Natural killer cell treated with Interleukin-12 subunit alpha and Interleukin-12 subunit beta and Interleukin-15 and Interleukin-18, amount 100 ng/mL, for 72 hours (primary cell): ENCODE results near the gene RNF224. TPM values are rescaled to one million over a fixed set of nuclear protein-coding genes. Genes with fewer than 3 reads are reported as not detected.
"Not testable (repeated sequence)": the region's sequence is repeated elsewhere in the genome, so short reads cannot be mapped to it uniquely, and the experiment has no call there.

Source experiments
- ATAC-seq, 2 donors: fragments of 150-1000 bp; cut with Tn5 transposase in 1 of 2; sonication (Bioruptor Pico), chemical (Tn5 transposase) in 1 of 2; 2 replicates each; pipeline ENCODE4 v1.10.0; 2021
- DNase-seq: peaks from one replicate; pipeline ENCODE4 v3.0.0; 2022; ENCODE audit warnings: low spot score
- H3K27ac Mint-ChIP-seq, 2 donors: 1 replicate in 1 of 2; 2 replicates in 1 of 2; pipeline ENCODE4 v1.8.0; 2022; ENCODE audit warnings: mixed read lengths in 2 of 2, mild to moderate bottlenecking in 1 of 2, moderate library complexity in 1 of 2
- H3K27me3 Mint-ChIP-seq, 2 donors: 1 replicate in 1 of 2; 2 replicates in 1 of 2; pipeline ENCODE4 v1.8.0; 2022; ENCODE audit warnings: mixed read lengths in 2 of 2
- H3K36me3 Mint-ChIP-seq: one replicate; pipeline ENCODE4 v1.8.0; 2022; ENCODE audit warnings: mixed read lengths
- H3K4me1 Mint-ChIP-seq, 2 donors: 1 replicate in 1 of 2; 2 replicates in 1 of 2; pipeline ENCODE4 v1.8.0; 2022; ENCODE audit warnings: low read depth in 2 of 2, mixed read lengths in 2 of 2, mild to moderate bottlenecking in 1 of 2
- H3K4me3 Mint-ChIP-seq: one replicate; pipeline ENCODE4 v1.8.0; 2022; ENCODE audit warnings: mixed read lengths
- H3K9me3 Mint-ChIP-seq: 2 replicates; pipeline ENCODE4 v1.8.0; 2022; ENCODE audit warnings: mixed read lengths
- total RNA-seq, 2 donors: library from RNA; stranded (reverse); gene quantifications; one replicate each; pipeline ENCODE4 v1.2.3, GENCODE V29; 2022

Gene RNF224
- total RNA-seq, 2 donors from 2014 or later, result not detected

DNA sequence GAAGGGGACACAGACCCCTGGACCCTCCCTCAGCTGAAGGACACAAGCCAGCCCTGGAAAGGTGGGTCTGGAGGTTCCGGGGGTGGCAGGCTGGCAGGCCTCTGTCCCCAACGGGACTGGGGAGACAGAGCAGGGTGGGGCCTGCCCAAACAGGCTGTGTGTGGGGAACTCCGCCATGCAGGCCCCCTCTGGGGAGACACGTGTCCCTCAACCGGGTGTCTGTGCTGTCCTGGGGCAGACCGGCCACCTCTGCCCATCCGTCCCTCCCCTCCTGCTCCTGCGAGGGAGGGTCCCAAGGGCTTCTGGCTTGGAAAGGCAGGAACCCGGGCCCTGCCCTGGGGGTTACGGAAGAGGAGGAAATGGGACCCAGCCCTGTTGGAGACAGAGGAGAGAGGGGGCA, 4.8 kb downstream of the RNF224 start:
- H3K27ac Mint-ChIP-seq, result no peak overlapping the region
- peaks cover 3 to 5% of the 10 kb centered on the region in 2 donors for H3K4me1 Mint-ChIP-seq
- H3K36me3 Mint-ChIP-seq, result no peaks in the 10 kb centered on the region
- no peaks in the 10 kb centered on the region for H3K9me3 Mint-ChIP-seq
- H3K27me3 Mint-ChIP-seq, result peaks cover 7 to 9% of the 10 kb centered on the region in 2 donors
- ATAC-seq, result no peak
- H3K4me3 Mint-ChIP-seq, result no peak overlapping the region
- no peak for DNase-seq

DNA sequence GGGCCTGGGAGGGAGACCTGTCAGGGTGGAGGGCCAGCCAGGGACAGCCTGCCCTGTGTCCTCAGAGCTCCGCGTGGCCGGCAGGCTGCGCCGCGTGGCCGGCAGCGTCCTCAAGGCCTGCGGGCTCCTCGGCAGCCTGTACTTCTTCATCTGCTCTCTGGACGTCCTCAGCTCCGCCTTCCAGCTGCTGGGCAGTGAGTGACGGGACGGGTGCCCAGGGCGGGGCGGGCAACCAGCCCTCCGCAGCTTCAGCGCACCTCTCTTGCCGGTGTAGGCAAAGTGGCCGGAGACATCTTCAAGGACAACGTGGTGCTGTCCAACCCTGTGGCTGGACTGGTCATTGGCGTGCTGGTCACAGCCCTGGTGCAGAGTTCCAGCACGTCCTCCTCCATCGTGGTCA, 5.2 kb downstream of the RNF224 start:
- Mint-ChIP-seq H3K9me3 (no peaks in the 10 kb centered on the region), H3K36me3 (no peaks in the 10 kb centered on the region), H3K4me3 (no peak overlapping the region), H3K27me3 (peaks cover 4 to 9% of the 10 kb centered on the region in 2 donors), H3K4me1 (peaks cover 2 to 3% of the 10 kb centered on the region in 2 donors), H3K27ac (no peak overlapping the region)
- DNase-seq (no peak), ATAC-seq (no peak)

GRCh38 chr9:137233143-137233980, 6.1 kb downstream of the RNF224 start:
- peaks cover 0 to 3% of the 10 kb centered on the region in 2 donors for H3K4me1 Mint-ChIP-seq
- H3K9me3 Mint-ChIP-seq, result no peaks in the 10 kb centered on the region
- H3K27me3 Mint-ChIP-seq, result peaks cover 0 to 6% of the 10 kb centered on the region in 2 donors
- ATAC-seq (no peak), DNase-seq (no peak)
- H3K27ac Mint-ChIP-seq, result no peak overlapping the region
- H3K4me3 Mint-ChIP-seq, result no peak overlapping the region
- H3K36me3 Mint-ChIP-seq, result no peaks in the 10 kb centered on the region

GRCh38 chr9:137234055-137234697, 6.9 kb downstream of the RNF224 start:
- H3K27ac Mint-ChIP-seq, result no peak overlapping the region
- ATAC-seq (no peak), DNase-seq (no peak)
- no peak overlapping the region for H3K4me3 Mint-ChIP-seq
- peaks cover 5 to 6% of the 10 kb centered on the region in 2 donors for H3K4me1 Mint-ChIP-seq
- peaks cover 0 to 6% of the 10 kb centered on the region in 2 donors for H3K27me3 Mint-ChIP-seq
- H3K9me3 Mint-ChIP-seq, result no peaks in the 10 kb centered on the region
- H3K36me3 Mint-ChIP-seq, result no peaks in the 10 kb centered on the region

DNA sequence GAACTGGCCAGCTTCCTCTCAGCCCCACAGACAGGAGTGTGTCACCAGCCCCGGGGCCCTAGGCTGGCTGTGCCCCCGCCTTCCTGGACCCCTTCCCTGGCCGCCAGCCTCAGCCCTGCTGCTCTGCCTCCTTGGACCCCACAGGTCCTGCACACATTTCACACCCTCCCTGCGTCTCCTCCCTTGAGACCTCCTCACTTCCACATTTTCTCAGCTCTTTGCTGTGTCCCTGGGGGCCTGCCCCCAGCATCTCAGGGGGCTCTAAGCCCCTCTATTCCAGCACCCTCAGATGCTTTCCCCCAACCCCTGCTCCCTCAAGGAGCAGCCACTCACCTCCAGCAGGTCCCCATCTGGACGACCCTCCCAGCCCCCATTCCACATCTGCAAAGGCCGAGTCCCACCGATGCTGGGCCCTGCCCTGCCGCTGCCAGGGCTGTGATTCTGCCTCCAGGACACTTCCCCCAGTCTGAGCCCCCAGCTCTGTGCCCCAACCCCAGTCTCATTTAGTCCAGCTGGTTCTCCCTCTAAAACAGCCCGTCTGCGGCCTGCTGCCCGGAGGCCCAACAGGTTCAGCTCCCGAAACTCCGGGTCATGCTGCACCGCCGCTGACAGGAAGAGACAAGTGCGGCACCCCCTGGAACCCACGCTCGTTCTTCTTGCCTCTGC, 7.6 kb downstream of the RNF224 start:
- Mint-ChIP-seq H3K27me3 (peaks cover 0 to 6% of the 10 kb centered on the region in 2 donors), H3K27ac (no peak overlapping the region), H3K36me3 (no peaks in the 10 kb centered on the region), H3K4me3 (no peak overlapping the region), H3K9me3 (no peaks in the 10 kb centered on the region), H3K4me1 (peaks cover 5 to 6% of the 10 kb centered on the region in 2 donors)
- no peak for DNase-seq
- ATAC-seq, result no peak

GRCh38 chr9:137235424-137236237, 8.3 kb downstream of the RNF224 start:
- no peak for DNase-seq
- Mint-ChIP-seq H3K27ac (no peak overlapping the region), H3K4me1 (peaks cover 5 to 6% of the 10 kb centered on the region in 2 donors), H3K4me3 (no peak overlapping the region), H3K36me3 (no peaks in the 10 kb centered on the region), H3K9me3 (no peaks in the 10 kb centered on the region), H3K27me3 (peaks cover 0 to 6% of the 10 kb centered on the region in 2 donors)
- ATAC-seq, result no peak

DNA sequence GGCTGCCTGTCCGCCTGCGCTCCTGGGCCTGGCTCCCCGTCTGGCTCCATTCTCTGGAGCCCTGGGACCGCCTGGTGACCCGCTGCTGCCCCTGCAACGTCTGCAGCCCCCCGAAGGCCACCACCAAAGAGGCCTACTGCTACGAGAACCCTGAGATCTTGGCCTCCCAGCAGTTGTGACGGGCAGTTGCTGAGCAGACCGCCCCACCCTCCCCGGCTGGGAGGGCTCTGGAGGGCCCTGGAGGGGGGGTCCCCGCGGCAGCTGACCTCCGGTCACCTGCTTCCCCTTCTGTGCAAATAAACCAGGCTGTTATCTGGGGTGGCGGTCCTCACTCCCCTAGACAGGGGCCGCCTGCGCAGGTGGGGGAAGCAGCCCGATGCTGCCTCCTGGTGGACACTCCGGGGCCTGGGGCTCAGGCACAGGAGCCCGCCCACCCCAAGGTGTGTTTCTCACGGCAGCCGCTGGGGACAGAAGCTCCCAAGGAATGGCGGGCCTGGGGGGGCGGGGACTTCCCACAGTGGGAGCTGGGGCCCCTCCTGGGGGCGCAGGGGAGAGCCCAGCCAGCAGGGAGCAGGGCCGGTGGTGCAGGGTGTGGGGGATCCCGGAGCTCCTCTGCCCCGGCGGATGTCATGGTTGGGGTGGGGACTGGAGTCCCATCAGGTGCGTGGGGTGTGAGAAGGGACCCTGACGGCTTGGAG, 9.1 kb downstream of the RNF224 start:
- ATAC-seq (peak; percentile 20 to 21), DNase-seq (peak; percentile 87)
- Mint-ChIP-seq H3K4me1 (peaks cover 5 to 9% of the 10 kb centered on the region in 2 donors), H3K27me3 (peaks cover 0 to 6% of the 10 kb centered on the region in 2 donors), H3K27ac (no peak overlapping the region), H3K9me3 (no peaks in the 10 kb centered on the region), H3K36me3 (no peaks in the 10 kb centered on the region), H3K4me3 (no peak overlapping the region)

- Mint-ChIP-seq H3K4me3 (no peak overlapping the region), H3K27me3 (peaks cover 0 to 6% of the 10 kb centered on the region in 2 donors), H3K4me1 (peaks cover 5 to 9% of the 10 kb centered on the region in 2 donors), H3K27ac (no peak overlapping the region), H3K9me3 (no peaks in the 10 kb centered on the region), H3K36me3 (no peaks in the 10 kb centered on the region)
- DNase-seq (no peak), ATAC-seq (no peak)
Observed at GRCh38 chr9:137236936-137237421, 9.7 kb downstream of the RNF224 start.

DNA sequence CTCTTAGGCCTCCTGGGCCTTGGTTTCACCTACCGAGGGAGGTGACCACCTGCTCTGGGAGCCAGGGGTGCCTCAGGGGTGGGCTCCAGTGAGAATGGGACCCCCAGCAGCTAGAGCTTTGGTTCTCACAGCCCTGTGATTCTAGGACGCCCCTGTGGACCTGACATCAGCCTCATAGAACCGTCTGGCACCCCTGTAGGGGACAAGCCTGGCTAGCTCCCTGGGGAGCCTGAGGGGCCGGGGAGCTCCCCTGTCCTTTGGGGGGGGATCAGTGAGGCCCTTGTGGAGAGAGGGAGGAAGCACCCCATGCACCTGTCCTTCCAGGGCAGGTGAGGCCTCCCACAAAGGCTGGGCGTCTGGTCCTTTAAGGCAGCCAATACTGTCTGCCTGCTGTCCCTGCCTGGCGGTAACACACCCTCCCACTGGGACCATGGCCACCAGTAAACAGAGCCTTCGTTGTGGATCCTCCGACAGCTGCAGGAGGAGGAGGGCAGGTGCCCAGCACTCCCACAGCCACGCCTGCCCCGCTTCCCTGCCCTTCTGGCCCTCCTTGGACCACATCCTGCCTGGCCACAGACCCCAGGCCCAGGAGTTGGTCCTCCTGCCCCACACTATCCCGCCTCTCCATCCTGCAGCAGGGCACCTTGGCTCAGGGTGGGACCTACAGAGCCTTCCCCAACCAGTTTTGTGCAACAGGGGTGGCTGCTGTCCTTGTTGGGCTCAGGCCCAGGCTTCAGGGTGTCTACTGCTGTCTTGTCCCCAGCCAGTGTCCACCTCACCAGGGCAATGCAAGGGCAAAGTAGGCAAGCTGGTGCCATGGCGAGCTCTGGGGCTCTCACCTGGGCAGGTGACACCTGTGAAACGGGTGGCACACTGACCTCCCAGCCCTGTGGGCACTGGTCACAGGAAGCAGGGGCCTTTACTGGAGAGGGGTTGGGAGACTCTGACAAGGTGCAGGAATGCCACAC, 10.7 kb downstream of the RNF224 start:
- Mint-ChIP-seq H3K36me3 (peaks cover 5% of the 10 kb centered on the region), H3K27me3 (peaks cover 0 to 6% of the 10 kb centered on the region in 2 donors), H3K4me3 (no peak overlapping the region), H3K4me1 (peaks cover 10 to 18% of the 10 kb centered on the region in 2 donors), H3K9me3 (no peaks in the 10 kb centered on the region), H3K27ac (no peak overlapping the region)
- ATAC-seq (no peak), DNase-seq (no peak)

- not testable (repeated sequence) for DNase-seq, ATAC-seq, H3K27me3 Mint-ChIP-seq, H3K36me3 Mint-ChIP-seq, H3K9me3 Mint-ChIP-seq
- peak overlapping the region; percentile 30 to 39 for H3K27ac Mint-ChIP-seq
- peak overlapping the region; percentile 68 for H3K4me3 Mint-ChIP-seq
- peaks cover 15 to 22% of the 10 kb centered on the region in 2 donors for H3K4me1 Mint-ChIP-seq
Observed at GRCh38 chr9:137239541-137240200, 12.4 kb downstream of the RNF224 start.

DNA sequence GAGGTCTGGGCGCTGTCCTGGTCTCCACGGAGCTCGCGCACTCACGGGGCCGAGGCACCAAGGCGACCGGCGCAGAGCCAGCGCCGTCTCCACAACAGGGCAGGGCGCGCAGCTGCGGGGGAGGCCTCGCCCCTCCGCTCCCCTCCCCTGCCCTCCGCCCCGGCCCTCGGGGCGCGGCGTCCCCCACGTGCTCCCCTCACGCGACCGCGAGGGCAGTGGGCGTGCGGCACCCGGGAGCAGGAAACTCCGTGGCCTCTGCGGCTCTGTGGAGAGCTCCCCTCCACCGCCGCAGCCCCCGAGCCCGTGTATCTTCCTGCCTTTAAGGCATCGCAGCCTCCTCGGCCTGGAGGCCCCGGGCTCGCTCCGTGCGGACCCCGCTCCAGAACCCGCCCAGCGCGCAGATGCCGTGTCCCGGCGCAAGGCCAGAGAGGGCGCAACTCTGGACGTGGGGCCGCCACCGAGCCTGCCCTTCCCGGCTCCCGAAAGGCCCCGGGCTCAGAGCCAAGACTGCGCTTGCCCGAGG, 13.1 kb downstream of the RNF224 start:
- peak; percentile 1 to 41 for ATAC-seq
- Mint-ChIP-seq H3K27me3 (peaks cover 0 to under 1% of the 10 kb centered on the region in 2 donors), H3K4me3 (peak overlapping the region; percentile 68), H3K4me1 (peaks cover 15 to 22% of the 10 kb centered on the region in 2 donors), H3K27ac (peak overlapping the region; percentile 81 to 92), H3K9me3 (no peaks in the 10 kb centered on the region), H3K36me3 (peaks cover 5% of the 10 kb centered on the region)
- DNase-seq, result no peak
